GM18861 (cell line): ENCODE results near the gene FBXW5.

ENCODE experiments used
- ATAC-seq: cut with Tn5 transposase; IDR thresholded peaks from one replicate; pipeline ENCODE4 v1.9.1; 2021; ENCODE audit not compliant: unreplicated experiment

Gene FBXW5

GRCh38 chr9:136978073-136978864 lies 33.7 kb upstream of the FBXW5 start:
- ATAC-seq, result no peak

- no peak for ATAC-seq
These were observed 33.1 kb upstream of the FBXW5 start for GRCh38 chr9:136977649-136978072.

GRCh38 chr9:136977223-136977622 lies 32.7 kb upstream of the FBXW5 start, which contains the start of gene PTGDS:
Gene PTGDS (plus strand): TSS chr9:136977504. CDS start chr9:136977579, 75 bp downstream.
- ATAC-seq, result no peak

- no peak for ATAC-seq
These were observed 31.1 kb upstream of the FBXW5 start for GRCh38 chr9:136975644-136976043.

GRCh38 chr9:136974817-136975535 lies 30.4 kb upstream of the FBXW5 start:
- no peak for ATAC-seq

- no peak for ATAC-seq
These were observed 29.4 kb upstream of the FBXW5 start for GRCh38 chr9:136973618-136974617.

GRCh38 chr9:136972743-136973142 lies 28.2 kb upstream of the FBXW5 start:
- ATAC-seq, result no peak

GRCh38 chr9:136972335-136972734 lies 27.8 kb upstream of the FBXW5 start:
- no peak for ATAC-seq

GRCh38 chr9:136971746-136972145 lies 27.2 kb upstream of the FBXW5 start:
- no peak for ATAC-seq

- ATAC-seq, result no peak
These were observed 25.8 kb upstream of the FBXW5 start for GRCh38 chr9:136970361-136970760.

- no peak for ATAC-seq
These were observed 25.2 kb upstream of the FBXW5 start for GRCh38 chr9:136969774-136970173.

- no peak for ATAC-seq
These were observed 24.6 kb upstream of the FBXW5 start for GRCh38 chr9:136969150-136969549.

GRCh38 chr9:136968333-136969127 lies 24.0 kb upstream of the FBXW5 start:
- ATAC-seq, result no peak

GRCh38 chr9:136965771-136966484 lies 21.4 kb upstream of the FBXW5 start:
- no peak for ATAC-seq

- ATAC-seq, result no peak
These were observed 20.4 kb upstream of the FBXW5 start for GRCh38 chr9:136964833-136965422.

GRCh38 chr9:136964171-136964689 lies 19.7 kb upstream of the FBXW5 start:
- no peak for ATAC-seq

GRCh38 chr9:136963751-136964150 lies 19.2 kb upstream of the FBXW5 start:
- ATAC-seq, result no peak

- no peak for ATAC-seq
These were observed 18.8 kb upstream of the FBXW5 start for GRCh38 chr9:136963341-136963740.

- no peak for ATAC-seq
These were observed 18.2 kb upstream of the FBXW5 start for GRCh38 chr9:136962701-136963248.
